ENCODE results near the gene TMIGD3.

The TMIGD3 gene

DNA sequence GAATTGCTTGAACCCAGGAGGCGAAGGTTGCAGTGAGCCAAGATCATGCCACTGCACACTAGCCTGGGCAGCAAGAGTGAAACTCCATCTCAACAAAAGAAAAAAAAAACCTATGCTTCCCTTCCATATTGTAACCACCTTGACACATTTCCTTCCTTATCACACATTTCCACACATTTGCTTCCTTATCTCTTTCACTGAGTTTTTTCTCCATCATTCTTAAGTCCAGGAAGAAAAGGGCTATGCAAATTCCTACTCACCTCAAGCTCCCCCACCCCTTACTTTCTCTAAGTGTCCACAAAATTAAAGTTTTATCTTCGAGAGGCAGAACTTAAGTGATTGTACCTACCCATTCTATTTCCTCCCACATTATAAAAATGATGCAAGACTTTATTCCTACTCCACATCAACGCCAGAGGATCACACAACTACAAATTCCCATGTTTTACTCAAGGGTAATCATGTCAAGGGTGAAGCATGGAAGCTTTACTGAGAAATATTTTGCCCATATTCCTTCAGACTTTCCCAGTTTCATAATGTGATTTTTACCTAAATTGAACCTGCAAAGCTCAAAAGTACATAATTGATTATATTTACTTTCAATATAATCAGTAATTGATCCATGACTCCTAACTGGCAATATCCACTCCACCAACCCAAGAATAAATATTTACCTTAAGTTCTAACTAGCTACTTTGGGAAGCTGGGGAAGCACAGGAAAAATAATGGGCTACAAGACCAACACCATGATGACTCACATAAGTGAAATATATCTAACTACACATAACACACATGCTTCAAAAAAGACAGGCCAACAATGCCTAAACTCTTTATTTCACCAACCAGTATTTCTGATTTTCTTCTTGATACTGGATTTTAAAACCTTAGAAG lies 63.7 kb downstream of the TMIGD3 start:
- no peak overlapping the region for H3K27ac ChIP-seq (replicated peaks)
- no peak for TF ChIP-seq GABPA (IDR thresholded peaks at IDR 0.05; ENCODE audit: low read depth)
- TF ChIP-seq, protein P1, sequence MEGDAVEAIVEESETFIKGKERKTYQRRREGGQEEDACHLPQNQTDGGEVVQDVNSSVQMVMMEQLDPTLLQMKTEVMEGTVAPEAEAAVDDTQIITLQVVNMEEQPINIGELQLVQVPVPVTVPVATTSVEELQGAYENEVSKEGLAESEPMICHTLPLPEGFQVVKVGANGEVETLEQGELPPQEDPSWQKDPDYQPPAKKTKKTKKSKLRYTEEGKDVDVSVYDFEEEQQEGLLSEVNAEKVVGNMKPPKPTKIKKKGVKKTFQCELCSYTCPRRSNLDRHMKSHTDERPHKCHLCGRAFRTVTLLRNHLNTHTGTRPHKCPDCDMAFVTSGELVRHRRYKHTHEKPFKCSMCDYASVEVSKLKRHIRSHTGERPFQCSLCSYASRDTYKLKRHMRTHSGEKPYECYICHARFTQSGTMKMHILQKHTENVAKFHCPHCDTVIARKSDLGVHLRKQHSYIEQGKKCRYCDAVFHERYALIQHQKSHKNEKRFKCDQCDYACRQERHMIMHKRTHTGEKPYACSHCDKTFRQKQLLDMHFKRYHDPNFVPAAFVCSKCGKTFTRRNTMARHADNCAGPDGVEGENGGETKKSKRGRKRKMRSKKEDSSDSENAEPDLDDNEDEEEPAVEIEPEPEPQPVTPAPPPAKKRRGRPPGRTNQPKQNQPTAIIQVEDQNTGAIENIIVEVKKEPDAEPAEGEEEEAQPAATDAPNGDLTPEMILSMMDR (IDR thresholded peaks at IDR 0.05; ENCODE audit: insufficient read depth, low read length) = no peak
- TF ChIP-seq, protein P2, sequence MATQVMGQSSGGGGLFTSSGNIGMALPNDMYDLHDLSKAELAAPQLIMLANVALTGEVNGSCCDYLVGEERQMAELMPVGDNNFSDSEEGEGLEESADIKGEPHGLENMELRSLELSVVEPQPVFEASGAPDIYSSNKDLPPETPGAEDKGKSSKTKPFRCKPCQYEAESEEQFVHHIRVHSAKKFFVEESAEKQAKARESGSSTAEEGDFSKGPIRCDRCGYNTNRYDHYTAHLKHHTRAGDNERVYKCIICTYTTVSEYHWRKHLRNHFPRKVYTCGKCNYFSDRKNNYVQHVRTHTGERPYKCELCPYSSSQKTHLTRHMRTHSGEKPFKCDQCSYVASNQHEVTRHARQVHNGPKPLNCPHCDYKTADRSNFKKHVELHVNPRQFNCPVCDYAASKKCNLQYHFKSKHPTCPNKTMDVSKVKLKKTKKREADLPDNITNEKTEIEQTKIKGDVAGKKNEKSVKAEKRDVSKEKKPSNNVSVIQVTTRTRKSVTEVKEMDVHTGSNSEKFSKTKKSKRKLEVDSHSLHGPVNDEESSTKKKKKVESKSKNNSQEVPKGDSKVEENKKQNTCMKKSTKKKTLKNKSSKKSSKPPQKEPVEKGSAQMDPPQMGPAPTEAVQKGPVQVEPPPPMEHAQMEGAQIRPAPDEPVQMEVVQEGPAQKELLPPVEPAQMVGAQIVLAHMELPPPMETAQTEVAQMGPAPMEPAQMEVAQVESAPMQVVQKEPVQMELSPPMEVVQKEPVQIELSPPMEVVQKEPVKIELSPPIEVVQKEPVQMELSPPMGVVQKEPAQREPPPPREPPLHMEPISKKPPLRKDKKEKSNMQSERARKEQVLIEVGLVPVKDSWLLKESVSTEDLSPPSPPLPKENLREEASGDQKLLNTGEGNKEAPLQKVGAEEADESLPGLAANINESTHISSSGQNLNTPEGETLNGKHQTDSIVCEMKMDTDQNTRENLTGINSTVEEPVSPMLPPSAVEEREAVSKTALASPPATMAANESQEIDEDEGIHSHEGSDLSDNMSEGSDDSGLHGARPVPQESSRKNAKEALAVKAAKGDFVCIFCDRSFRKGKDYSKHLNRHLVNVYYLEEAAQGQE (IDR thresholded peaks at IDR 0.05; ENCODE audit: insufficient replicate concordance, low read depth) = no peak
- no peak for TF ChIP-seq SPI1 (IDR thresholded peaks at IDR 0.05; ENCODE audit: borderline replicate concordance, low read depth)
- no peak for TF ChIP-seq POLR2AphosphoS5 (IDR thresholded peaks at IDR 0.05; ENCODE audit: low read depth)
- no peak overlapping the region for H3K4me3 ChIP-seq (replicated peaks; ENCODE audit: insufficient read depth, low read length)
- DNase-seq (ENCODE audit: low read depth in 1 of 2, low spot score in 1 of 2) = no peak
- no peaks in the 10 kb centered on the region for H3K27me3 ChIP-seq (ENCODE audit: insufficient read depth, poor library complexity, severe bottlenecking)

DNA sequence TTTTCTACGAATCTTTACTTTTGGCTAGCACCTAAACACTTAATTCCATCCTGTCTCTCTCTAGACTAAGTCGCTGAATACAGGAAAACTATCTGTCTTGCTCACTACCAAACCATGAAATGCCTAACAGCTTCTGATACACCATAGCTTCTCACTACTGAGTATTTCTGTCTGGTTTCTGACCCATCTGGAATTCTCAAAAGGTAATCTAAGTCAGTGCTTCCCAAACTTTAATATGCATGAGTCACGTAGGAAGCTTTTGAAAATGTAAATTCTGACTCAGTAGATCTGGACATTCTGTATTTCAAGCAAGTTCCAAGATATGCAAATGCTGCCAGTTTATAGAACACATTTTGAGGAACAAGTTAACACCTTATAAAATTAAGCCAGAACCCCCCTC lies 66.7 kb downstream of the TMIGD3 start:
- Histone ChIP-seq H3K27ac (replicated peaks) (no peak overlapping the region), H3K27me3 (ENCODE audit: insufficient read depth, poor library complexity, severe bottlenecking) (no peaks in the 10 kb centered on the region), H3K4me3 (replicated peaks; ENCODE audit: insufficient read depth, low read length) (no peak overlapping the region)
- TF ChIP-seq POLR2AphosphoS5 (IDR thresholded peaks at IDR 0.05; ENCODE audit: low read depth) (no peak), SPI1 (IDR thresholded peaks at IDR 0.05; ENCODE audit: borderline replicate concordance, low read depth) (no peak), GABPA (IDR thresholded peaks at IDR 0.05; ENCODE audit: low read depth) (no peak)
- TF ChIP-seq, protein P2 (IDR thresholded peaks at IDR 0.05; ENCODE audit: insufficient replicate concordance, low read depth) = no peak
- TF ChIP-seq, protein P1 (IDR thresholded peaks at IDR 0.05; ENCODE audit: insufficient read depth, low read length) = no peak
- DNase-seq (ENCODE audit: low read depth in 1 of 2, low spot score in 1 of 2) = no peak

All from HL-60 (cell line).